Neutrophil (primary cell): ENCODE results near the gene NOX5.
"Not testable (repeated sequence)": the region's sequence is repeated elsewhere in the genome, so short reads cannot be mapped to it uniquely, and the experiment has no call there.

Source experiments
- H3K27ac ChIP-seq: fragments of 200-600 bp; sonication (generic); 2 replicates; pipeline ENCODE4 v1.5.1; 2016; ENCODE audit warnings: mild to moderate bottlenecking, moderate library complexity
- H3K27me3 ChIP-seq: fragments of 200-600 bp; sonication (generic); 2 replicates; pipeline ENCODE4 v1.6.0; 2016; ENCODE audit warnings: mild to moderate bottlenecking
- H3K36me3 ChIP-seq: fragments of 200-600 bp; sonication (generic); 2 replicates; pipeline ENCODE4 v1.5.1; 2017
- H3K4me1 ChIP-seq, 2 experiments: fragments of 200-600 bp in 1 of 2; sonication (generic) in 1 of 2; 1 replicate in 1 of 2; 2 replicates in 1 of 2; pipeline versions ENCODE4 v1.5.1 to v1.6.1; 2013 to 2016; ENCODE audit warnings: low read depth in 1 of 2, low read length in 1 of 2, mild to moderate bottlenecking in 1 of 2, moderate library complexity in 1 of 2; ENCODE audit not compliant: control insufficient read depth in 1 of 2, insufficient read depth in 1 of 2
- H3K4me3 ChIP-seq, 2 experiments: fragments of 200-600 bp in 1 of 2; sonication (generic) in 1 of 2; 1 replicate in 1 of 2; 2 replicates in 1 of 2; pipeline ENCODE4 v1.5.1; 2013 to 2016; ENCODE audit warnings: low read depth in 1 of 2, low read length in 1 of 2, mild to moderate bottlenecking in 1 of 2, moderate library complexity in 1 of 2
- H3K9me3 ChIP-seq: fragments of 200-600 bp; sonication (generic); 2 replicates; pipeline ENCODE4 v1.5.1; 2016
- TF ChIP-seq, protein P1 (sequence below): fragments of 200-600 bp; sonication (generic); IDR thresholded peaks from 2 replicates; pipeline ENCODE4 v1.5.1; 2016; ENCODE audit warnings: antibody characterized with exemption

NOX5 gene

DNA sequence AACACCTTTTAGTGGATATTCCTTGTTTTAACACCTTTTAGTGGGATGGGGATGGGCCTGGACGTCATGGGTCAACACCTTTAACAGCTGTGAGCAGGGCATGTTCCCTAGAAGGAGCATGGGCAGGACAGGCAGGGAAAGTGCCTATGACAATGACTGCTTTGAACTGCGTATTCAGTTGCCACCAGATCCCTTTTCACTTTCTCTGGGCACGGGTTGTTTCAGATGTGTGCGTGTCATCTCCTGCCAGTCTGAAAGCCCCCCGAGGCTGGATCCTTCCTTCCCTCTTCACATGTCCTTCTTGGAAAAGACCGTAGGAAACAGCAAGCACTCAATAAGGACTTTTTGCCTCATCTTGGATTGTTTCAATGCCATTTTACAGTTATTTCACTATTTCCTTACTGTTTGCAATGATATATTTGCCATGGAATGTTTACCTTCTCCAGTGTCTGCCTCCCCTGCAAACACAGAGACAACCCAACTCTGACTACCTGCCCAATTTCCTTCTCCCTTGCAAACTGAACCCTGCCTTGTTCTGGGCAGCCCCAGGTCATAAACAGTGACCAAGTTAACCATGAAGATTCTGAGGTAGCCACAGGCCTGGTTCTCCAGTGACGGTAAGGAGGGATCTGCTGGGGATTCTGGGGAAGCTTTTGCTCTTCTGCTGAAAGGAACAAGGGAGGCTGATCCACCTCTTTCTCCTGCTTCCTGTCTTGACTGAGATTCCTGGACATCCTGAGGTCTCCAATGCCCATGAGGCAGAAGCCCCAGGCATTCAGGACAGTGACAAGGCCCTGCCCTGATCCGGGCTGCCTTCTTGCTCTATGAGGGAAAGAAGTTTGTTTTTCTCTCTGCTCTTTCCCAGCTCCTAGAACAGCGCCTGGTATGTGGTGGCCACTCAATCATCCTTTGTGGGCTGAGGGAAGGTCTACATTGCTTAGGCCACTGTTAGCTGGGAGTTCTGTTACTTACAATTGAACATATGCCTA, 51.8 kb downstream of the NOX5 start:
- Histone ChIP-seq H3K4me3 (no peak overlapping the region), H3K4me1 (no peaks in the 10 kb centered on the region), H3K27me3 (peaks cover 17% of the 10 kb centered on the region), H3K27ac (no peak overlapping the region), H3K36me3 (no peaks in the 10 kb centered on the region), H3K9me3 (no peaks in the 10 kb centered on the region)
- TF ChIP-seq, protein P1, sequence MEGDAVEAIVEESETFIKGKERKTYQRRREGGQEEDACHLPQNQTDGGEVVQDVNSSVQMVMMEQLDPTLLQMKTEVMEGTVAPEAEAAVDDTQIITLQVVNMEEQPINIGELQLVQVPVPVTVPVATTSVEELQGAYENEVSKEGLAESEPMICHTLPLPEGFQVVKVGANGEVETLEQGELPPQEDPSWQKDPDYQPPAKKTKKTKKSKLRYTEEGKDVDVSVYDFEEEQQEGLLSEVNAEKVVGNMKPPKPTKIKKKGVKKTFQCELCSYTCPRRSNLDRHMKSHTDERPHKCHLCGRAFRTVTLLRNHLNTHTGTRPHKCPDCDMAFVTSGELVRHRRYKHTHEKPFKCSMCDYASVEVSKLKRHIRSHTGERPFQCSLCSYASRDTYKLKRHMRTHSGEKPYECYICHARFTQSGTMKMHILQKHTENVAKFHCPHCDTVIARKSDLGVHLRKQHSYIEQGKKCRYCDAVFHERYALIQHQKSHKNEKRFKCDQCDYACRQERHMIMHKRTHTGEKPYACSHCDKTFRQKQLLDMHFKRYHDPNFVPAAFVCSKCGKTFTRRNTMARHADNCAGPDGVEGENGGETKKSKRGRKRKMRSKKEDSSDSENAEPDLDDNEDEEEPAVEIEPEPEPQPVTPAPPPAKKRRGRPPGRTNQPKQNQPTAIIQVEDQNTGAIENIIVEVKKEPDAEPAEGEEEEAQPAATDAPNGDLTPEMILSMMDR = no peak

DNA sequence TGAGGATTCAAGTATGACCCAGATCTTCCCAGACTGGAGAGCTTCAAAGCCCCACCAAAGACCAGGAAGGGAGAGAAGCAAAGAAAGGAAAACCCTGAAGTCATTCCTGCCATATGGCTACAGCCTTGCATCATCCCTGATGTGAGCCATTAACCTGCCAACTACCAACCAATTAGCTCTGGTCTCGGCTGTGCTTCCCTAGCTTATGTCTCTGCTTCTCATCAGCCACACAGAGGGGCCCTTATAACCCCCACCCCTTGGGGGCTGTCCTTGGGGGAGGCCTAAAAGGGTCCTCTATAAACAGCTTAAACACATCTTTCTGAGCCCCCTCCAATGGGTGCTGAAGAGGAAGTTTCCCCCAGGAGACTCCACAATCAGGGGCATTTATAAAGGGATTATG, 52.8 kb downstream of the NOX5 start:
- H3K9me3 ChIP-seq = no peaks in the 10 kb centered on the region
- no peak overlapping the region for H3K4me3 ChIP-seq
- TF ChIP-seq, protein P1 = no peak
- no peaks in the 10 kb centered on the region for H3K4me1 ChIP-seq
- H3K27ac ChIP-seq = no peak overlapping the region
- H3K27me3 ChIP-seq = peaks cover 27% of the 10 kb centered on the region
- H3K36me3 ChIP-seq = no peaks in the 10 kb centered on the region

DNA sequence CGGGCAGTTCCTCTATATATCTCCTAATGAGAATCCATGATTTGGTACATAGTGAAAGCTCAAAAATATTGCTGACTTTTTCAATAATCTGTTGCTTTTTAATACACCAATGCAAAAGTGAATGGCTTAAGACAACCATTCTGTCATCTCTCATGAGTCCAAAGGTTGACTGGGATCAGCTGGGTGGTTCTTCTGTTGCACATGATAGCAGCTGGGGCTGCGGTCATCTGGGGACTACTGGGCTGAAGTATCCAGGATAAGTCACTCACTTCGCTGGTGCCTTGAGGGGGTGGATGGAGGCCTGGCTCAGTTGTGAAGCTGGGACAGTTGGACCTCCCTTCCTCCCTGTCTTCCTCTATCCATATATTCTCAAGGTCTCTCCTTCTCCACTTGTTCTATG, 53.7 kb downstream of the NOX5 start:
- Histone ChIP-seq H3K27ac (no peak overlapping the region), H3K36me3 (no peaks in the 10 kb centered on the region), H3K9me3 (no peaks in the 10 kb centered on the region), H3K27me3 (peaks cover 35% of the 10 kb centered on the region), H3K4me3 (no peak overlapping the region), H3K4me1 (no peaks in the 10 kb centered on the region)
- TF ChIP-seq, protein P1 = no peak

DNA sequence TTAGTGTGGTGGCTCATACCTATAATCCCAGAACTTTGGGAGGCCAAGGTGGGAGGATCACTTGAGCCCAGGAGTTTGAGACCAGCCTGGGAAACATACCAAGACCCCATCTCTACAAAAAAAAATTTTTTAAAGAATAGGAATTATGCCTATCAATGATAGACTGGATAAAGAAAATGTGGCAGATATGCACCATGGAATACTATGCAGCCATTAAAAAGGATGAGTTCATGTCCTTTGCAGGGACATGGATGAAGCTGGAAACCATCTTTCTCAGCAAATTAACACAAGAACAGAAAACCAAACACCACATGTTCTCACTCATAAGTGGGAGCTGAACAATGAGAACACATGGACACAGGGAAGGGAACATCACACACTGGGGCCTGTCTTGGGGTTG, 54.8 kb downstream of the NOX5 start:
- H3K36me3 ChIP-seq, H3K4me3 ChIP-seq, H3K4me1 ChIP-seq, H3K9me3 ChIP-seq, H3K27ac ChIP-seq: not testable (repeated sequence)
- peaks cover 47% of the 10 kb centered on the region for H3K27me3 ChIP-seq

DNA sequence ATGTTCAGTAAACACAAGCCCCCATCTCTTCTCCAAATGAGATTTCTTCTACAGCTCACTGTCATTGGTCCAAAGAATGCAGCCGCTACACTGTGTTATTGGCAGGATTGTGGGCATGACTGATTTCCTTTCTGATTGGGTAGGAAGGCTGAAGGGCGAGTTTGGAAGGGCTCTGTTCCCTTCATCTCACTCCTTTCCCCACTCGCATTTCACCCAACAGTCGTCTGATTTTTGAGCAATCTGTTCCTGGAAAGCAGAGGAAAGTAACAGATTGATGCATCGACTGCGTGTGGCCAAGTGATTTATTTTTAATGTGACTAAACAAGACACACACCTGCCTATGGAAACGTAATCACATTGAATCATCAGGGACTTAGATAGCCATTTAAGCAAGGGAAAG, 55.5 kb downstream of the NOX5 start:
- H3K9me3 ChIP-seq = no peaks in the 10 kb centered on the region
- H3K4me3 ChIP-seq = no peak overlapping the region
- TF ChIP-seq, protein P1 = no peak
- H3K36me3 ChIP-seq = no peaks in the 10 kb centered on the region
- peaks cover 7 to 10% of the 10 kb centered on the region in 2 experiments for H3K4me1 ChIP-seq
- H3K27me3 ChIP-seq = peaks cover 54% of the 10 kb centered on the region
- no peak overlapping the region for H3K27ac ChIP-seq

DNA sequence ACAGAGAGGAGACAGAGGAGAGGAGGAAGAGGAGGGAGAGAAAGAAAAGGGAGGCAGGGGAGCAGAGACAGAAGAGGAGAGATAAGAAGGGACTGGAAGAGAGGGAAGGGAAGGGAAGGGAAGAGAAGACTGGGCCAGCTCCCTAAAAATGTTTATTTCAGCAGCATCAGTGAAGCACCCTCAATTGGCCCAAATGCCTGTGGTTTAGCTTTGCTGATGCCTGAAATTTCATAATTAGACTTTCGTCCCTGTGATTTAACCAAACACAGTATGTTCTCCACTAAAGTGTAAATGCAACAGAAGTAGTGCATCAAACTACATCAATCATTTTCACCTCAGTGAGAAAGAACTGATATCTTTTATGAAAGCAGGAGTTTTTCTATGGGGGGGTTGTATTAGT, 55.9 kb downstream of the NOX5 start:
- Histone ChIP-seq H3K27ac (no peak overlapping the region), H3K9me3 (no peaks in the 10 kb centered on the region), H3K4me3 (no peak overlapping the region), H3K36me3 (no peaks in the 10 kb centered on the region), H3K4me1 (peaks cover 7 to 10% of the 10 kb centered on the region in 2 experiments), H3K27me3 (peaks cover 58% of the 10 kb centered on the region)
- TF ChIP-seq, protein P1 = no peak
